Measurements from ENCODE around the gene SPATA13.

- TF ChIP-seq, protein P1, sequence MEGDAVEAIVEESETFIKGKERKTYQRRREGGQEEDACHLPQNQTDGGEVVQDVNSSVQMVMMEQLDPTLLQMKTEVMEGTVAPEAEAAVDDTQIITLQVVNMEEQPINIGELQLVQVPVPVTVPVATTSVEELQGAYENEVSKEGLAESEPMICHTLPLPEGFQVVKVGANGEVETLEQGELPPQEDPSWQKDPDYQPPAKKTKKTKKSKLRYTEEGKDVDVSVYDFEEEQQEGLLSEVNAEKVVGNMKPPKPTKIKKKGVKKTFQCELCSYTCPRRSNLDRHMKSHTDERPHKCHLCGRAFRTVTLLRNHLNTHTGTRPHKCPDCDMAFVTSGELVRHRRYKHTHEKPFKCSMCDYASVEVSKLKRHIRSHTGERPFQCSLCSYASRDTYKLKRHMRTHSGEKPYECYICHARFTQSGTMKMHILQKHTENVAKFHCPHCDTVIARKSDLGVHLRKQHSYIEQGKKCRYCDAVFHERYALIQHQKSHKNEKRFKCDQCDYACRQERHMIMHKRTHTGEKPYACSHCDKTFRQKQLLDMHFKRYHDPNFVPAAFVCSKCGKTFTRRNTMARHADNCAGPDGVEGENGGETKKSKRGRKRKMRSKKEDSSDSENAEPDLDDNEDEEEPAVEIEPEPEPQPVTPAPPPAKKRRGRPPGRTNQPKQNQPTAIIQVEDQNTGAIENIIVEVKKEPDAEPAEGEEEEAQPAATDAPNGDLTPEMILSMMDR (IDR thresholded peaks at IDR 0.05; ENCODE audit: extremely low read depth in 1 of 2, insufficient read depth in 1 of 2, low read depth in 1 of 2, low read length in 2 of 2): no peak
- TF ChIP-seq EZH2 (IDR thresholded peaks at IDR 0.05; ENCODE audit: borderline replicate concordance, low read depth, low read length, severe bottlenecking) (no peak), MAX (IDR thresholded peaks at IDR 0.05; ENCODE audit: insufficient read depth, insufficient read length) (no peak), POLR2A (IDR thresholded peaks at IDR 0.05; ENCODE audit: low read depth, low read length) (no peak), MYC (IDR thresholded peaks at IDR 0.05; ENCODE audit: low read depth, low read length) (no peak)
Observed at GRCh38 chr13:24166561-24166960, 6.0 kb downstream of the SPATA13 start.

Data from endothelial cell of umbilical vein (primary cell).